ENCODE data around the gene MSMP. TPM values are rescaled to one million over a fixed set of nuclear protein-coding genes. Genes with fewer than 3 reads are reported as not detected.

Gene MSMP
- total and polyA plus RNA-seq, 10 of the 15 experiments (the other 5 are each of a cell fraction or from before 2014, with no cell fraction given), result 0.33 to 2.4 (median 0.86) TPM; not detected in 4

- TF ChIP-seq SUPT20H (IDR thresholded peaks at IDR 0.05; ENCODE audit: borderline replicate concordance, control insufficient read depth, low read depth, low read length) (no peak), RELA (IDR thresholded peaks at IDR 0.05; ENCODE audit: borderline replicate concordance, partially characterized antibody) (no peak), NR2F1 (conservative IDR thresholded peaks at IDR 0.05) (no peak), KLF5 (IDR thresholded peaks at IDR 0.05; ENCODE audit: partially characterized antibody) (no peak), MEF2B (IDR thresholded peaks at IDR 0.05; ENCODE audit: partially characterized antibody, poor library complexity, severe bottlenecking) (peak; percentile 93), SIX5 (IDR thresholded peaks at IDR 0.05; ENCODE audit: low read depth, low read length, severe bottlenecking) (no peak)
- TF ChIP-seq, protein P1, sequence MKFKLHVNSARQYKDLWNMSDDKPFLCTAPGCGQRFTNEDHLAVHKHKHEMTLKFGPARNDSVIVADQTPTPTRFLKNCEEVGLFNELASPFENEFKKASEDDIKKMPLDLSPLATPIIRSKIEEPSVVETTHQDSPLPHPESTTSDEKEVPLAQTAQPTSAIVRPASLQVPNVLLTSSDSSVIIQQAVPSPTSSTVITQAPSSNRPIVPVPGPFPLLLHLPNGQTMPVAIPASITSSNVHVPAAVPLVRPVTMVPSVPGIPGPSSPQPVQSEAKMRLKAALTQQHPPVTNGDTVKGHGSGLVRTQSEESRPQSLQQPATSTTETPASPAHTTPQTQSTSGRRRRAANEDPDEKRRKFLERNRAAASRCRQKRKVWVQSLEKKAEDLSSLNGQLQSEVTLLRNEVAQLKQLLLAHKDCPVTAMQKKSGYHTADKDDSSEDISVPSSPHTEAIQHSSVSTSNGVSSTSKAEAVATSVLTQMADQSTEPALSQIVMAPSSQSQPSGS (IDR thresholded peaks at IDR 0.05; ENCODE audit: low read length), result no peak
These were observed 25.8 kb downstream of the MSMP start (continued) for GRCh38 chr9:35728041-35728971.

DNA sequence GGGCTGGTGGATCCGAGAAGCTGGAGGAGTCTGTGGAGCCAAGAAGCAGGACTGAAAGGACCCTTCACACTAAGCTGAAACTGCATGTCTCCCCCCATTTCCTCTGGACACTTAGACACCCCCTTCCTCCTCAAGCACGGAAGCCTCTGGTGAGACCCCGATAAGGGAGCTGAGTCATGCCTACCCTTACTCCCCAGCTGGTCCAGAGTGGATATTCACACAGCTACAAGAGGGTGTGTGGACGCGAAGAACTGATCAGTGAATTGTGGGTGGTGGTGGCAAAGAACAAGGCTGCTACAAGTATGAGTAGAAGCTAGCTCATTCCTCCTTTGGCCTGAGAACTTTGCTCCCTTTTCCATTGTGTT lies 26.4 kb downstream of the MSMP start:
- intact Hi-C loops (cut with micrococcal nuclease; ENCODE audit: unreplicated experiment), result loop anchor here (2.0 to 10.0 kb wide), 2 partner anchors 69 to 653 kb away; partner anchors contain the start of genes CCDC107, FANCG, RMRP and VCP
- ChIA-PET RAD21 (ENCODE audit: unreplicated experiment) (interaction anchor here (0.6 to 8.6 kb wide), 22 partner anchors 9 to 612 kb away, joined by 3 to 133 read pairs (median 5); partner anchors contain the start of genes ARHGEF39, ATOSB, CCDC107 and CD72), POLR2A (interaction anchor here (0.5 to 8.1 kb wide), 17 partner anchors 12 to 124 kb away, joined by 3 to 163 read pairs (median 8); partner anchors contain the start of genes ARHGEF39, CCDC107, GBA2 and HINT2), SMC1A (ENCODE audit: uncharacterized antibody, unreplicated experiment) (interaction anchor here (0.7 to 8.0 kb wide), 25 partner anchors 8 to 155 kb away, joined by 3 to 145 read pairs (median 6); partner anchors contain the start of genes ARHGEF39, CCDC107, GBA2 and MSMP), CTCF (interaction anchor here (0.6 to 9.5 kb wide), 35 partner anchors 8 to 174 kb away, joined by 3 to 183 read pairs (median 6); partner anchors contain the start of genes ARHGEF39, CCDC107, GBA2 and HINT2)
- H2AFZ ChIP-seq (ENCODE audit: control insufficient read depth, low read depth, low read length), result no peak overlapping the region
- H3K27ac ChIP-seq (ENCODE audit: control insufficient read depth, insufficient read depth), result peak overlapping the region; percentile 92
- no TSS peak for BruUV-seq (replicated peaks)
- H3K9me3 ChIP-seq (replicated peaks; ENCODE audit: control insufficient read depth, insufficient read depth, low read length), result no peaks in the 10 kb centered on the region
- ATAC-seq (no peak), FAIRE-seq (no peak), DNase-seq (ENCODE audit: low read depth, low spot score) (no peak)
- no peaks in the 10 kb centered on the region for H3K27me3 ChIP-seq (replicated peaks in 1 of 2; ENCODE audit: control insufficient read depth in 2 of 2, insufficient read depth in 2 of 2, low read length in 1 of 2)
- in situ Hi-C loops (cut with MboI), result loop anchor here (5.0 kb wide), 1 partner anchor 120 kb away; the partner anchor contains the start of gene TESK1
- H3K4me2 ChIP-seq (ENCODE audit: control insufficient read depth, insufficient read depth), result peak overlapping the region; percentile 99
- peak overlapping the region; percentile 90 for H3K9ac ChIP-seq (ENCODE audit: control insufficient read depth, insufficient read depth, low read length)
- H3K36me3 ChIP-seq (ENCODE audit: control insufficient read depth in 2 of 2, insufficient read depth in 2 of 2, low read length in 1 of 2), result peaks cover 18 to 24% of the 10 kb centered on the region in 2 experiments
- TF ChIP-seq TCF3 (IDR thresholded peaks at IDR 0.05; ENCODE audit: borderline replicate concordance, insufficient read depth, low read depth, low read length), result no peak
- no peak for TF ChIP-seq KLF5 (IDR thresholded peaks at IDR 0.05; ENCODE audit: partially characterized antibody)
- TF ChIP-seq HCFC1 (IDR thresholded peaks at IDR 0.05; ENCODE audit: low read length), result peak; percentile 18; the same call in 1 of the 2 replicates
- H4K20me1 ChIP-seq (ENCODE audit: control insufficient read depth, insufficient read depth), result no peaks in the 10 kb centered on the region
- H3K4me3 ChIP-seq, result peak overlapping the region; percentile 93
- WGBS (ENCODE audit: insufficient coverage, insufficient replicate concordance, low lambda C conversion rate, missing lambda C conversion rate), result 50% methylated on average over 5 of the region's 5 CpGs
- H3K79me2 ChIP-seq (ENCODE audit: control insufficient read depth, insufficient read depth, low read length), result peaks cover 65% of the 10 kb centered on the region
- H3K4me1 ChIP-seq (ENCODE audit: control insufficient read depth, insufficient read depth, low read length), result peaks cover 23% of the 10 kb centered on the region

All from GM12878 (cell line).